GM10847 (cell line): ENCODE measurements around the gene NUTM1.

ENCODE experiments used
- POLR2A ChIP-seq: IDR thresholded peaks from 2 replicates; pipeline ENCODE4 v1.6.1; 2011; ENCODE audit not compliant: insufficient read length; ENCODE audit errors: extremely low read depth

The NUTM1 gene

GRCh38 chr15:34342737-34343575 is at the start of gene NUTM1, which contains the start of gene NOP10:
Gene NUTM1, plus strand, starts transcription at chr15:34343315. Its CDS starts 382 bp downstream, at chr15:34343697.
Gene NOP10, minus strand, starts transcription at chr15:34343136. Its CDS starts 63 bp downstream, at chr15:34343073.
- peak; percentile 81 for TF ChIP-seq POLR2A

- TF ChIP-seq POLR2A = no peak
Observed at GRCh38 chr15:34297059-34297458, 46.1 kb upstream of the NUTM1 start.

GRCh38 chr15:34301058-34301457 is 42.1 kb upstream of the NUTM1 start:
- no peak for TF ChIP-seq POLR2A

GRCh38 chr15:34304613-34305012 is 38.5 kb upstream of the NUTM1 start:
- no peak for TF ChIP-seq POLR2A

- TF ChIP-seq POLR2A = no peak
Observed at GRCh38 chr15:34311563-34311962, 31.6 kb upstream of the NUTM1 start.

- TF ChIP-seq POLR2A = no peak
Observed at GRCh38 chr15:34314491-34315490, 28.3 kb upstream of the NUTM1 start.

- no peak for TF ChIP-seq POLR2A
Observed at GRCh38 chr15:34318277-34319079, 24.6 kb upstream of the NUTM1 start.

GRCh38 chr15:34323217-34323616 is 19.9 kb upstream of the NUTM1 start:
- no peak for TF ChIP-seq POLR2A

- no peak for TF ChIP-seq POLR2A
Observed at GRCh38 chr15:34324933-34325332, 18.2 kb upstream of the NUTM1 start.

GRCh38 chr15:34325368-34325767 is 17.7 kb upstream of the NUTM1 start:
- no peak for TF ChIP-seq POLR2A

- TF ChIP-seq POLR2A = no peak
Observed at GRCh38 chr15:34327906-34328305, 15.2 kb upstream of the NUTM1 start.

- TF ChIP-seq POLR2A = no peak
Observed at GRCh38 chr15:34329006-34329405, 14.1 kb upstream of the NUTM1 start.

- TF ChIP-seq POLR2A = no peak
Observed at GRCh38 chr15:34330279-34330678, 12.8 kb upstream of the NUTM1 start.

GRCh38 chr15:34331809-34332208 is 11.3 kb upstream of the NUTM1 start:
- no peak for TF ChIP-seq POLR2A
